WTC11 (cell line): ENCODE measurements around the gene SLC2A14.
"Not testable (repeated sequence)": the region's sequence is repeated elsewhere in the genome, so short reads cannot be mapped to it uniquely, and the experiment has no call there.

ENCODE experiments used
- CBFB ChIP-seq: sonication (generic); formaldehyde crosslinking; IDR thresholded peaks from 2 replicates; pipeline ENCODE4 v1.8.1; 2022; ENCODE audit warnings: mild to moderate bottlenecking, low read depth, missing genetic modification reagents
- EMX1 ChIP-seq: fragments of 250-450 bp; sonication (Bioruptor Pico); IDR thresholded peaks from 2 replicates; pipeline ENCODE4 v1.8.0; 2021; ENCODE audit warnings: mild to moderate bottlenecking
- TCF7 ChIP-seq: sonication (generic); formaldehyde crosslinking; IDR thresholded peaks from 2 replicates; pipeline ENCODE4 v1.8.0; 2022; ENCODE audit warnings: mild to moderate bottlenecking, low read depth, missing genetic modification reagents, moderate library complexity
- ZNF232 ChIP-seq: sonication (generic); formaldehyde crosslinking; IDR thresholded peaks from 2 replicates; pipeline ENCODE4 v1.8.0; 2022; ENCODE audit warnings: mild to moderate bottlenecking, missing genetic modification reagents
- ZNF263 ChIP-seq: sonication (generic); formaldehyde crosslinking; IDR thresholded peaks from 2 replicates; pipeline ENCODE4 v1.8.1; 2022; ENCODE audit warnings: low read depth, mild to moderate bottlenecking, moderate library complexity, missing genetic modification reagents
- TF ChIP-seq, protein P1 (sequence below): sonication (generic); formaldehyde crosslinking; IDR thresholded peaks from 2 replicates; pipeline ENCODE4 v1.8.1; 2023; ENCODE audit warnings: mild to moderate bottlenecking, moderate library complexity, missing genetic modification reagents
- TF ChIP-seq, protein P2 (sequence below): fragments of 200-600 bp; IDR thresholded peaks from 2 replicates; pipeline ENCODE4 v1.8.0; 2022; ENCODE audit warnings: antibody characterized with exemption
- TF ChIP-seq, protein P3 (sequence below): sonication (generic); formaldehyde crosslinking; IDR thresholded peaks from 2 replicates; pipeline ENCODE4 v1.8.1; 2022; ENCODE audit warnings: low read depth, missing genetic modification reagents, borderline replicate concordance
- TF ChIP-seq, protein P4 (sequence below): sonication (generic); formaldehyde crosslinking; IDR thresholded peaks from 2 replicates; pipeline ENCODE4 v1.8.0; 2022; ENCODE audit warnings: mild to moderate bottlenecking, missing genetic modification reagents
- TF ChIP-seq, protein P5 (sequence below): sonication (generic); formaldehyde crosslinking; IDR thresholded peaks from 2 replicates; pipeline ENCODE4 v1.8.0; 2022; ENCODE audit warnings: mild to moderate bottlenecking, missing genetic modification reagents

DNA sequence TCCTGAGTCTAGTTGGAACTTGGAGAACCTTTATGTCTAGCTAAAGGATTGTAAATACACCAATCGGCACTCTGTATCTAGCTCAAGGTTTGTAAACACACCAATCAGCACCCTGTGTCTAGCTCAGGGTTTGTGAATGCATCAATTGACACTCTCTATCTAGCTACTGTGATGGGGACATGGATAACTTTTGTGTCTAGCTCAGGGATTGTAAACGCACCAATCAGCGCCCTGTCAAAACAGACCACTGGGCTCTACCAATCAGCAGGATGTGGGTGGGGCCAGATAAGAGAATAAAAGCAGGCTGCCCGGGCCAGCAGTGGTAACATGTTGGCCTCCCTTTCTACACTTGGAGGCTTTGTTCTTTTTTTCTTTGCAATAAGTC lies 9.0 kb upstream of the SLC2A14 start:
- TF ChIP-seq ZNF232, EMX1, TCF7, ZNF263, CBFB (CRISPR knock-in tag): not testable (repeated sequence)
- TF ChIP-seq, protein P1, sequence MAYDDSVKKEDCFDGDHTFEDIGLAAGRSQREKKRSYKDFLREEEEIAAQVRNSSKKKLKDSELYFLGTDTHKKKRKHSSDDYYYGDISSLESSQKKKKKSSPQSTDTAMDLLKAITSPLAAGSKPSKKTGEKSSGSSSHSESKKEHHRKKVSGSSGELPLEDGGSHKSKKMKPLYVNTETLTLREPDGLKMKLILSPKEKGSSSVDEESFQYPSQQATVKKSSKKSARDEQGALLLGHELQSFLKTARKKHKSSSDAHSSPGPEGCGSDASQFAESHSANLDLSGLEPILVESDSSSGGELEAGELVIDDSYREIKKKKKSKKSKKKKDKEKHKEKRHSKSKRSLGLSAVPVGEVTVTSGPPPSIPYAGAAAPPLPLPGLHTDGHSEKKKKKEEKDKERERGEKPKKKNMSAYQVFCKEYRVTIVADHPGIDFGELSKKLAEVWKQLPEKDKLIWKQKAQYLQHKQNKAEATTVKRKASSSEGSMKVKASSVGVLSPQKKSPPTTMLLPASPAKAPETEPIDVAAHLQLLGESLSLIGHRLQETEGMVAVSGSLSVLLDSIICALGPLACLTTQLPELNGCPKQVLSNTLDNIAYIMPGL (CRISPR knock-in tag), result not testable (repeated sequence)
- TF ChIP-seq, protein P2, sequence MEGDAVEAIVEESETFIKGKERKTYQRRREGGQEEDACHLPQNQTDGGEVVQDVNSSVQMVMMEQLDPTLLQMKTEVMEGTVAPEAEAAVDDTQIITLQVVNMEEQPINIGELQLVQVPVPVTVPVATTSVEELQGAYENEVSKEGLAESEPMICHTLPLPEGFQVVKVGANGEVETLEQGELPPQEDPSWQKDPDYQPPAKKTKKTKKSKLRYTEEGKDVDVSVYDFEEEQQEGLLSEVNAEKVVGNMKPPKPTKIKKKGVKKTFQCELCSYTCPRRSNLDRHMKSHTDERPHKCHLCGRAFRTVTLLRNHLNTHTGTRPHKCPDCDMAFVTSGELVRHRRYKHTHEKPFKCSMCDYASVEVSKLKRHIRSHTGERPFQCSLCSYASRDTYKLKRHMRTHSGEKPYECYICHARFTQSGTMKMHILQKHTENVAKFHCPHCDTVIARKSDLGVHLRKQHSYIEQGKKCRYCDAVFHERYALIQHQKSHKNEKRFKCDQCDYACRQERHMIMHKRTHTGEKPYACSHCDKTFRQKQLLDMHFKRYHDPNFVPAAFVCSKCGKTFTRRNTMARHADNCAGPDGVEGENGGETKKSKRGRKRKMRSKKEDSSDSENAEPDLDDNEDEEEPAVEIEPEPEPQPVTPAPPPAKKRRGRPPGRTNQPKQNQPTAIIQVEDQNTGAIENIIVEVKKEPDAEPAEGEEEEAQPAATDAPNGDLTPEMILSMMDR, result not testable (repeated sequence)
- TF ChIP-seq, protein P3, sequence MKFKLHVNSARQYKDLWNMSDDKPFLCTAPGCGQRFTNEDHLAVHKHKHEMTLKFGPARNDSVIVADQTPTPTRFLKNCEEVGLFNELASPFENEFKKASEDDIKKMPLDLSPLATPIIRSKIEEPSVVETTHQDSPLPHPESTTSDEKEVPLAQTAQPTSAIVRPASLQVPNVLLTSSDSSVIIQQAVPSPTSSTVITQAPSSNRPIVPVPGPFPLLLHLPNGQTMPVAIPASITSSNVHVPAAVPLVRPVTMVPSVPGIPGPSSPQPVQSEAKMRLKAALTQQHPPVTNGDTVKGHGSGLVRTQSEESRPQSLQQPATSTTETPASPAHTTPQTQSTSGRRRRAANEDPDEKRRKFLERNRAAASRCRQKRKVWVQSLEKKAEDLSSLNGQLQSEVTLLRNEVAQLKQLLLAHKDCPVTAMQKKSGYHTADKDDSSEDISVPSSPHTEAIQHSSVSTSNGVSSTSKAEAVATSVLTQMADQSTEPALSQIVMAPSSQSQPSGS (CRISPR knock-in tag), result not testable (repeated sequence)
- TF ChIP-seq, protein P4, sequence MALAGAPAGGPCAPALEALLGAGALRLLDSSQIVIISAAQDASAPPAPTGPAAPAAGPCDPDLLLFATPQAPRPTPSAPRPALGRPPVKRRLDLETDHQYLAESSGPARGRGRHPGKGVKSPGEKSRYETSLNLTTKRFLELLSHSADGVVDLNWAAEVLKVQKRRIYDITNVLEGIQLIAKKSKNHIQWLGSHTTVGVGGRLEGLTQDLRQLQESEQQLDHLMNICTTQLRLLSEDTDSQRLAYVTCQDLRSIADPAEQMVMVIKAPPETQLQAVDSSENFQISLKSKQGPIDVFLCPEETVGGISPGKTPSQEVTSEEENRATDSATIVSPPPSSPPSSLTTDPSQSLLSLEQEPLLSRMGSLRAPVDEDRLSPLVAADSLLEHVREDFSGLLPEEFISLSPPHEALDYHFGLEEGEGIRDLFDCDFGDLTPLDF (CRISPR knock-in tag), result not testable (repeated sequence)
- TF ChIP-seq, protein P5, sequence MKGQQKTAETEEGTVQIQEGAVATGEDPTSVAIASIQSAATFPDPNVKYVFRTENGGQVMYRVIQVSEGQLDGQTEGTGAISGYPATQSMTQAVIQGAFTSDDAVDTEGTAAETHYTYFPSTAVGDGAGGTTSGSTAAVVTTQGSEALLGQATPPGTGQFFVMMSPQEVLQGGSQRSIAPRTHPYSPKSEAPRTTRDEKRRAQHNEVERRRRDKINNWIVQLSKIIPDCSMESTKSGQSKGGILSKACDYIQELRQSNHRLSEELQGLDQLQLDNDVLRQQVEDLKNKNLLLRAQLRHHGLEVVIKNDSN (CRISPR knock-in tag), result not testable (repeated sequence)
